Suppressor macrophage treated with lipopolysaccharide for 4 hours (primary cell): ENCODE data around the gene CHTOP.
"Not testable (repeated sequence)": the region's sequence is repeated elsewhere in the genome, so short reads cannot be mapped to it uniquely, and the experiment has no call there.

Source experiments
- DNase-seq: peaks from one replicate; pipeline ENCODE4 v3.0.0-alpha.2; 2020

CHTOP gene

GRCh38 chr1:153663211-153663610 lies 29.3 kb downstream of the CHTOP start:
- DNase-seq, result no peak

GRCh38 chr1:153667439-153667838 lies 33.6 kb downstream of the CHTOP start:
- no peak for DNase-seq

DNA sequence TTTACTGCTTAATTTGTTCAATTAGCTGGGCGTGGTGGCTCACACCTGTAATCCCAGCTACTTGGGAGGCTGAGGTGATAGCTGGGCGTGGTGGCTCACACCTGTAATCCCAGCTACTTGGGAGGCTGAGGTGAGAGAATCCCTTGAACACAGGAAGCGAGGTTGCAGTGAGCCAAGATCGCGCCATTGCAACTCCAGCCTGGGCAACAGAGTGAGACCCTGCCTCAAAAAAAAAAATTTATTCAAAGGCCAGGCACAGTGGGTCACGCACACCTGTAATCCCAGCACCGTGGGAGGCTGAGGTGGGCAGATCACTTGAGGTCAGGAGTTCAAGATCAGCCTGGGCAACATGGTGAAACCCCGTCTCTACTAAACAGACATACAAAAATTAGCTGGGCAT lies 34.8 kb downstream of the CHTOP start:
- not testable (repeated sequence) for DNase-seq

DNA sequence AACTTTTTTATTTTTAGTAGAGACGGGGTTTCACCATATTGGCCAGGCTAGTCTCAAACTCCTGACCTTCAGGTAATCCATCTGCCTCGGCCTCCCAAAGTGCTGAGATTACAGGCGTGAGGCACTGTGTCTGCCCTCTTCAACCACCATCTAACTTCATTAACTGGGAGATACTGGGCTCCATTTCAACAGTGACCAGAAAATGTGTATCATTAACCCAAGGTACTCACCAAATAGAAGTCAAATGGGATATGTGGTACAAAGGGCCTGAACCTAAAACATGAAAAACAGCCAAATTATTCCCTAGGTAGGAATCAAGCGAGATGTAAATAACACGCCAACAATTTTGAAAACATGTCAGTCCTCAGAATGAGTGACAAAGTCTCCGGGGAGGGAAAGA lies 35.7 kb downstream of the CHTOP start:
- DNase-seq, result no peak

GRCh38 chr1:153670257-153670858 lies 36.5 kb downstream of the CHTOP start:
- no peak for DNase-seq

- DNase-seq, result peak; percentile 99
Observed at GRCh38 chr1:153670859-153671627, 37.2 kb downstream of the CHTOP start, which contains the start of gene ILF2. ILF2 (minus strand) TSS chr1:153670993; CDS start chr1:153670922, 71 bp downstream.

- peak; percentile 49 for DNase-seq
Observed at GRCh38 chr1:153671628-153672353, 37.9 kb downstream of the CHTOP start.

DNA sequence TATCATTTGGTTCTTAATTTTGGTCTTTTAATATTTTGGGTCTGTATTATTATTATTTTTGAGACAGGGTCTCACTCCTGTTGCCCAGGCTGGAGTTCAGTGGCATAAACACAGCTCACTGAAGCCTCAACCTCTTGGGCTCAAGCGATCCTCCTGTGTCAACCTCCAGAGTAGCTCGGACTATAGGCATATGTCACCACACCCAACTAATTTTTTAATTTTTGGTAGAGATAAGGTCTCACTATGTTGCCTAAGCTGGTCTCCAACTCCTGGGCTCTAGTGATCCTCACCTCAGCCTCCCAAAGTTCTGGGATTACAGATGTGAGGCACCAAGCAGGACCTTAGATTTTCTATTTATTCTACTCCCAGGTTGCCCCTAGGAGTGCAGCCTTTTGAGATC lies 39.6 kb downstream of the CHTOP start:
- no peak for DNase-seq

DNA sequence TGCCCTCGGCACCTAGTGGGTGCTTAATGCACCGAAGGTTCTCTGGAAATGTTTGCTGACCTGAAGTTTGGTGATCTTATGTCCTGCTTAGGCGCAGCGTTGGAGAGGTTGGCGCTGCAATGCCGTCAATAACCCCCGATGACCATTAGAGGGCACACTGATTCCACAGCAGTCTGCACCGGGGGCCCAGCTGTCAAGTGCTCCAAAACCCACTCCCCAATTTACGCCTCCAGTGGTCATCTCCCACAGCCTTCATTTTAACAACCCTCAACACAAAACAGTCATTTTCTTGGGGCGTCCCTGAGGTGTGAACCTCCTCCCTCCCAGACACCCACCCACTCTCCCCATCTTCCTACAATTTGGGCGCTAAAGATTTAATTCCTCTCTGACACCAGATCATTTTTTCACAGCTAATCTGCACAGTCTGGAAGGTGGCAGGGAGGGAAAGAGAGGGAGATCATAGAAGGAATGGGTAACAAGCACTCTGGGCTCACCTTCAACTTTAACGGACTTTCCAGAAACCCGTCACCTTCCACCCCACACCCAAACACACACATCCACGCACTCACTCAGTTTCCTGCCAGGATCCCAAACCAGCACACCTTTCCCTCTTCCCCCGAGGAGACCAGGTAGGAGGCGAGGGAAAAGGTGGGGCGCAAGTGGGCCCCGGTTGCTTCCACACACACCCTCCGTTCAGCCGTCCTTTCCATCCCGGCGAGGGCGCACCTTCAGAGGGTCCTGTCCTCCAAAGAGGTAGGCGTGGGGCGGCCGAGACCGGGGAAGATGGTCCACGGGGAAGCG lies 44.1 kb downstream of the CHTOP start:
- DNase-seq, result peak; percentile 66

DNA sequence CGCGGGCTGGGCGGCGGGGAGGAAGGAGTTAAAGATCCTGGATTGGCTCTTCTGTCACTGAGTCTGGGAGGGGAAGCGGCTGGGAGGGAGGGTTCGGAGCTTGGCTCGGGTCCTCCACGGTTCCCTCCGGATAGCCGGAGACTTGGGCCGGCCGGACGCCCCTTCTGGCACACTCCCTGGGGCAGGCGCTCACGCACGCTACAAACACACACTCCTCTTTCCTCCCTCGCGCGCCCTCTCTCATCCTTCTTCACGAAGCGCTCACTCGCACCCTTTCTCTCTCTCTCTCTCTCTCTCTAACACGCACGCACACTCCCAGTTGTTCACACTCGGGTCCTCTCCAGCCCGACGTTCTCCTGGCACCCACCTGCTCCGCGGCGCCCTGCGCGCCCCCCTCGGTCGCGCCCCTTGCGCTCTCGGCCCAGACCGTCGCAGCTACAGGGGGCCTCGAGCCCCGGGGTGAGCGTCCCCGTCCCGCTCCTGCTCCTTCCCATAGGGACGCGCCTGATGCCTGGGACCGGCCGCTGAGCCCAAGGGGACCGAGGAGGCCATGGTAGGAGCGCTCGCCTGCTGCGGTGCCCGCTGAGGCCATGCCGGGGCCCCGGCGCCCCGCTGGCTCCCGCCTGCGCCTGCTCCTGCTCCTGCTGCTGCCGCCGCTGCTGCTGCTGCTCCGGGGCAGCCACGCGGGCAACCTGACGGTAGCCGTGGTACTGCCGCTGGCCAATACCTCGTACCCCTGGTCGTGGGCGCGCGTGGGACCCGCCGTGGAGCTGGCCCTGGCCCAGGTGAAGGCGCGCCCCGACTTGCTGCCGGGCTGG lies 44.9 kb downstream of the CHTOP start, which contains the start of gene NPR1:
Gene NPR1, plus strand, starts transcription at position 170 of the 818 bp plus-strand sequence. Its CDS starts 421 bp downstream, at position 591.
- peak; percentile 25 for DNase-seq

DNA sequence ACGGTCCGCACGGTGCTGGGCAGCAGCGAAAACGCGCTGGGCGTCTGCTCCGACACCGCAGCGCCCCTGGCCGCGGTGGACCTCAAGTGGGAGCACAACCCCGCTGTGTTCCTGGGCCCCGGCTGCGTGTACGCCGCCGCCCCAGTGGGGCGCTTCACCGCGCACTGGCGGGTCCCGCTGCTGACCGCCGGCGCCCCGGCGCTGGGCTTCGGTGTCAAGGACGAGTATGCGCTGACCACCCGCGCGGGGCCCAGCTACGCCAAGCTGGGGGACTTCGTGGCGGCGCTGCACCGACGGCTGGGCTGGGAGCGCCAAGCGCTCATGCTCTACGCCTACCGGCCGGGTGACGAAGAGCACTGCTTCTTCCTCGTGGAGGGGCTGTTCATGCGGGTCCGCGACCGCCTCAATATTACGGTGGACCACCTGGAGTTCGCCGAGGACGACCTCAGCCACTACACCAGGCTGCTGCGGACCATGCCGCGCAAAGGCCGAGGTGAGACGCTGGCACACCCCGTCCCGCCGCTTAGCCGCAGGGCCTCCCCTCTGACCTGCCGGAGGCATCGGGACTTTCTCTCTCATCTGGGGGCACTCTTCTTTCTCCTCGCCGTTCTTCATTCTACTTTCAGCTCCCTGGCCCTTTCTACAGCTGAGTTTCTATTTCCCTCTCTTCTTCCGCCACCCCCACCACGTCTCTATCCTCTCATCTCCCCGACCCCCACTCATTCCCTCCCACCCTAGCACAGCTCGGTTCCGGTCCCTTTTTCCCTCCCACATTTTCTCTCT lies 45.7 kb downstream of the CHTOP start:
- peak; percentile 29 for DNase-seq

DNA sequence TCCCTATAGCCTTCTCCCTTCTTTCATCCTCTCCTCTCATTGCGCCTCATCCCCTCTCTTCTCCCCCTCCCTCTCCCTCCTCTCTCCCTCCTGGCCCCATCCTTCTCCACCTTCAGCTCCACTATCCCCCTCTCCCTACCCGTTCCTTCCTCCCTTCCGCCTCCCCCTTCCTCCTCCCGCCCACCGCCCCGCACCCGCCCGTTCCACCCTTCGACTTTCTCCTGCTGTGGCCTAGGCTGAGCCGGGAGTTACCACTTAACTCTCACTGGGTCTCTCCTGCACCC lies 46.2 kb downstream of the CHTOP start:
- no peak for DNase-seq

GRCh38 chr1:153682730-153683129 lies 48.9 kb downstream of the CHTOP start:
- no peak for DNase-seq

DNA sequence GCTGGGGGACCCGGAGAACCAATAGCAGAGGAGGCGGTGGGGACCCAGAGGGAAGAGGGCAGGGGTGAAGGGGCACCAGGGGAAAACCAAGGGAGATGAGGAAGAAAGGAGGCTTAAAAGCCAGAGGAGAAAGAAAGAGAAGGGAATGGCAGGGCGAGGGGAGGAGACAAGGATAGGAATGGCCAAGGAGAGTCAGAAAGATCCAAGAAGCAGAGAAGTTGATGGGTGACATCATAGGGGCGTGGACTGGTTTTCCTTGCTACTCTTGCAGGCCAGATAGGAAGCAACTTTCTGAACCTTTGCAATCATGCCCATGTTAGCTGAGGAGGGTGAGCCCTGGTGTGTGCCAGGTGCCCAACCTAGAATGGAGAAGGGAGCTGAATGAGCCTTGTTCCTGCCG lies 50.0 kb downstream of the CHTOP start:
- peak; percentile 31 for DNase-seq

DNA sequence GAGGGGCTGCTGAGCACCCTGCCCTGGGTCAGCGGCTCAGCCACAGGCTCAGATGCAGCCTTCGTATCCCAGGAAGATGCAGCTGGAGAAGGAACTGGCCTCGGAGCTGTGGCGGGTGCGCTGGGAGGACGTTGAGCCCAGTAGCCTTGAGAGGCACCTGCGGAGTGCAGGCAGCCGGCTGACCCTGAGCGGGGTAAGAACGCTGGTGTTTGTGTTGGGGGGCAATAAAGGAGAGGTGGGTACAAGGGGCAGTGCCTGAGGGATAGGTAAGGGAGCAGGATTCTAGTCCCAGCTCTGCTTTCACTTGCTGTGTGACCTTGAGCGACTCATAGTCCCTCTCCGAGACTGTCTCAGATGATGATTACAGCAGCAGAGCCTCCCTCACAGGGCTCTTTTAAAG lies 51.0 kb downstream of the CHTOP start:
- no peak for DNase-seq

GRCh38 chr1:153685544-153686340 lies 51.9 kb downstream of the CHTOP start:
- no peak for DNase-seq

GRCh38 chr1:153687346-153688125 lies 53.7 kb downstream of the CHTOP start:
- no peak for DNase-seq

DNA sequence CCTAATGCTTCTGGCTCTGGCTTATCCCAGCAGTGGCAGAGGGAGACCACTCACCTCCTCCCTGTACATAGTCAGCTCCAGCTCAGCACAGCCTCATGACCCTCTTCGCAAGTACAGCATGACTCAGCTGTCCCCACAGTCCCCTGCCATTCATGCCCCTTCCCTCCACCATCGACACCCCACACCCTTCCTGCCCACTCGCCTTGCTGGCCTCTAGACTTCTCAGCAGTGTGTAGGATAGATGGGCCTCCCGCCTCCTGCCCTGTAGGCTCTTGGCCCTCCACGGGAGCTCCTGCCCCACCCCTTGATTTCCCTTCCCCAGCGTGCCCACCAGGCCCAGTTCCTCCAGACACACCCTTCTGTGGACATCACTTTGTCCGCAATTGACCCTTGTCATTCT lies 54.4 kb downstream of the CHTOP start:
- peak; percentile 14 for DNase-seq

DNA sequence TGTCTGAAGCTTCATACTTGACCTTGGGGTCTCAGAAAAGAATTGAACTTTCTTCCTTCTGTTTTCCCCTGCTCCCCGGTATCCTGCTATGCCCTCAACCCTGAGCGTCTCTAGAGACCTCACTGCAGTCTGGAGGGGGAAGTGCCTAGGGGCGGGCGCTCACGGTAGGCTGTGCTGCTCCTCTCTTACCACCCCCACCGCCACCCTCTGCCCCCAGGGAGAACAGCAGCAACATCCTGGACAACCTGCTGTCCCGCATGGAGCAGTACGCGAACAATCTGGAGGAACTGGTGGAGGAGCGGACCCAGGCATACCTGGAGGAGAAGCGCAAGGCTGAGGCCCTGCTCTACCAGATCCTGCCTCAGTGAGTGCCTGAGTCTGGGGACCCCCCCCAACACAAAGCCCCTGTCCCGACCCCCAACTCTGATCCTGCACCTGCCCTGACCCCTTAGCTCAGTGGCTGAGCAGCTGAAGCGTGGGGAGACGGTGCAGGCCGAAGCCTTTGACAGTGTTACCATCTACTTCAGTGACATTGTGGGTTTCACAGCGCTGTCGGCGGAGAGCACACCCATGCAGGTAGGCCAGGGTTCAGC lies 55.0 kb downstream of the CHTOP start:
- DNase-seq, result no peak
